Suppressor macrophage (primary cell): ENCODE measurements around the gene FBXL7.

Experiments used
- DNase-seq, 4 experiments: peaks; one replicate each; pipeline ENCODE4 v3.0.0-alpha.2; 2020 to 2022

Gene FBXL7

GRCh38 chr5:15545082-15545481 lies 45.1 kb downstream of the FBXL7 start:
- no peak for DNase-seq

DNA sequence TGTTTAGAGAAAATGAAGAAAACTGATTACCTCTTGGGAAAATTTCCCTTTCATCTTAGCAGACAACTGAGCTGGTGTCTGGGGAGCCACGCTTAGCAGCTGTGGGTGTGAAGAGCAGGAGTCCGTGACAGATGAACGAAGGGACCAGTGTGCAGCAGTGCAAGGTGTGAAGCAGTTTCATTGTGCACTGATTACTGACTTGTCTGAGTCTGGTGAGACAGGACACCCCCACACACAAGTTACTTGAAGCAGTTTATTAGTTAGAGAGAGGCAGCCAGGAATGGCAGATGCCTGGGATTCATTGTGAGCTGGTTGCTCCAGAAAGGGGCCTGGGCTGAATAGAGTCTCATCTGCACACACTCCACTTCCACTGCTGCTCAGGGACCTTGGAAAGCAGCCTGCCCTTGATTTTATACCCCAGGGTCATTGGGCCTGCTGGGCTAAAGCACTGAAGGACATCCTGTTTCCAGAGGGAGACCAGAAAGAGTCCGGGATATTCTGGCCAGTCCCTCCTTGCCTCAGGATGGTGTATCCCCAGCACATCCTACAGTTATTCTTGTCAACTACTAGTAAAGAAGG lies 47.4 kb downstream of the FBXL7 start:
- no peak for DNase-seq

- DNase-seq = no peak
Measured at GRCh38 chr5:15549961-15550360, 50.0 kb downstream of the FBXL7 start.

DNA sequence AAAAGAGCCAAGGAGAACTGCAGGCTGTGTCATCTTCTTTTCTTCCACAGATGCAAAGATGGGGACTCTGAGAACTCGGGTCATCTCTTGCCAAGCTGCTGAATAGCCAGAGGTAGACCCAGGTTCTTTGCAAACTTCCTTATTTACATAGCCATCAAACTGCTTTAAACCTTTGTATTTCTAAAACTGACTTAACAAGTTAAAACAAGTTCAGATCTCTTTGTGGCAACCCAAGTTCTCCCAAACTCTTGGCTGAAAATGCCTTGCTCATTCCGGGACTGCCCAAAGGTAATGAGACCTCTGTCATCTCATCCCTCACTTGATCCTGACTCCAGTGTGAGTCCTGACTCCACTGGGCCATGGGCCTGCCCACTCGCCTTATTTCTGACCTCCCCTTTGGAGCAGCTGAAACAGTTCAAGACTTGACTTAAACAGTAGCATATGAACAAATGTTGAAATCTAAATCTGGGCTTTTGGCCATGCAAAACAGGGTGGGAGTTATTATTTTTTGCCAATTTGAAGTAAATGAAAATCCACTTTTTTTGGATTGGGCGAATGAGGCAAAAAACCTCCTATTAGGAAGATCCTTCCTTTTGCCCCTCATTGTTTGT lies 50.6 kb downstream of the FBXL7 start:
- no peak for DNase-seq

DNA sequence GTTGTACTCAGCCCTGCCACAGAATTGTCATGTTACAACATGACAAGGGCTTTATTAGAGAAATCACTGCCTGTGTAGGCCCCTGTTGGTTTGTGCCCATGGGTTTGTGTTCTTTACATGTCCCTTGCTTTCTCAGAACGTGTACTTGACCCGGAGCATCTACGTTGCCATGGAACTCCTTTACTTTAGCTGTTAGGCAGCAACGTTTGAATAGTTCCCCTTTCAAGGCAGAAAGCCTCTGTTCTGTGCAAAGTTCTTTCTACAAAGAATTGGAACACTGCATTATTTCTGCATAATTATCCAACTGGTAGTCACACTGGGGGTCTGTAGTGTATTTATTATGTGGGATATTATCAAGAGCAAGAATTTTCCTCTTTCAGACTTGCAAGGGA lies 51.1 kb downstream of the FBXL7 start:
- DNase-seq = no peak

GRCh38 chr5:15554542-15554941 lies 54.6 kb downstream of the FBXL7 start:
- DNase-seq = no peak

DNA sequence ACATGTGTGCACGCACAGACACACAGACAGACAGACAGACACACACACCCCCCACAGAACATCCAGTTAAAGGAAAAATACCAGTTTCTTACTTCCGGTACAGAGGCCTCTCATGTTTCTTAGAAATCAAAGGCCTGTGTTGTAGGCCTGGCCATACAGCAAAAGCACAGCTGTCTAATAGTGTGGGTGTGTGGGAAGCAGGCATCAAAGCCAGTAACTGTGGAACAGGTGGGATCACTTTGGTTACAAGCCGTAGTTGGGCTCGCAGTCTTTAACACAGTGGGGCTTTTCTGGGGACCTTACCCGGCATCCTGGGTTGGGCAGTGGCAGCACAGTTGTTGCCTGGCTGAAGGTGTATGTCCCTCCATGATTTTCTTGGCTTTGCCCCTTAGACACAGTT lies 55.2 kb downstream of the FBXL7 start:
- no peak for DNase-seq

GRCh38 chr5:15558240-15558639 lies 58.3 kb downstream of the FBXL7 start:
- no peak for DNase-seq

DNA sequence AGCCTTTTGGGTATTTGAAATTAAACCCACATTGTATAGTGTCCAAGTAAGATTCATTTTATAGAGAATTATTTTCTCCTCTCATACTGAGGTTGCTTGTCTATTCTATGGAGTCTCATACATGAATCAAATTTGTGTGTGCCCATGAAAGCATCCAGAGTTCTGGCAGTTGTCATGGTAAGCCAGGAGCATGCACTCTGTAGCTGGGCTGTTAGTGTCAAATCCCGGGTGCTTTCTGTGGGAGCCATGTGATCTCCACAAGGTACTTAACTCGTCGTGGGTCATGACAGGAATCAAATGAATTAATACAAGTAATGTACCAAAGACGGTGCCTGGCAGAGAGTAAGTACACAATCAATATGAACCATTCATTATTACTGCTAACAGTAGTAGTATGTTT lies 58.7 kb downstream of the FBXL7 start:
- no peak for DNase-seq

GRCh38 chr5:15560421-15560820 lies 60.4 kb downstream of the FBXL7 start:
- no peak for DNase-seq

DNA sequence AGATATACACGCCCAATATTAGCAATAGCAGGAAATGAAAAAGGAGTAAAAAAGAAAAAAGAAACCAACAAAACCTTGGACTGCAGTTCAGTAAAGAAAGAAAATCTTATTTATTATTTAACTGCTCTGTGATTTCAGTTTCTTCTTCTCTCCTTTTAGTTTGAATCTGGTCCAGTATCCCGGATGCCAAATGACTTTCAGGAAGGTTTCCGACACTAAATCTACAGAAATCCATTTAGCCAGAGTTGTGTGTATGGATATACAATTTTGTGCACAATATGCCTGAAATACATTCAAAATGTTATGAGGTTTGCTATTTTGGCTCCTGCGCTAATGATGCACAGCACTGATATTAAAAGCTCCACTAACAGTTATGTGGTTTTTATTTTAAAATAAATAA lies 64.5 kb downstream of the FBXL7 start:
- DNase-seq = no peak

GRCh38 chr5:15564957-15565356 lies 65.0 kb downstream of the FBXL7 start:
- no peak for DNase-seq

DNA sequence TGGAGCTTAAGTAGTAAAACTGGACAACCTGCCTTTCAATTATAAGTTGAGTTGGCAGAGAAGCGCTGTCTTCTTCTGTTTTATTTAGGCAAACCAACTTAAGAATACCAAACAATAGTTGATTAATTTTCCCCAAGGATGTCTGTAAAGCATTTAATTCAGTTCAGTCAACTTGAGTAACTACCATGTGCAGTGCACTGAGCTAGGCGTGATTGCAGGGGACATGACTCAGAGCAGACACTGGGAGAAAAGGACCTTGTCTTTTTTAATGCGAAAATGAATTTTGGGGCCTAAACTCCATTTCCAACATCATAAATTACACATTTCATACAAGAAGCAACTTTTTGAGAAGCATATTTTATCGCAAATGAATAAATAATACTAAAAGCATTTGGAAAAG lies 66.3 kb downstream of the FBXL7 start:
- no peak for DNase-seq

DNA sequence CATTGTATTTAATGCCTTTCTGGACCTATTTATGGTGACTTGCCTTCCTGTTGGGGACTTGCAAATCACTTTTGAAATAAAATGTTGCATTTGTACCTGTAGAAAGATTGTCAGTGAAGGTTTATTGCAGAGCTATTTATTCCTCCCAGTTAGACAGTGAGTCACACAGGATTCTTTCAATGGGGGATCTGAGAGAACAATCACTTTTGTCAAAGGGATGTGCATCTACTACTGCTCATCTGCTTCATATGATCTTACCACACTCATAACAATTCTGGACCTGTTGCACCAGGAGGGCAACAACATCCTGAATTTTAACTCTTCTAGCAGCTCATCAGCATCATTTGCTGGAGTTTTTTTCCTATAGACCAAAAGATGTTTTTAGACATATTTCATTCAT lies 66.8 kb downstream of the FBXL7 start:
- DNase-seq = no peak

DNA sequence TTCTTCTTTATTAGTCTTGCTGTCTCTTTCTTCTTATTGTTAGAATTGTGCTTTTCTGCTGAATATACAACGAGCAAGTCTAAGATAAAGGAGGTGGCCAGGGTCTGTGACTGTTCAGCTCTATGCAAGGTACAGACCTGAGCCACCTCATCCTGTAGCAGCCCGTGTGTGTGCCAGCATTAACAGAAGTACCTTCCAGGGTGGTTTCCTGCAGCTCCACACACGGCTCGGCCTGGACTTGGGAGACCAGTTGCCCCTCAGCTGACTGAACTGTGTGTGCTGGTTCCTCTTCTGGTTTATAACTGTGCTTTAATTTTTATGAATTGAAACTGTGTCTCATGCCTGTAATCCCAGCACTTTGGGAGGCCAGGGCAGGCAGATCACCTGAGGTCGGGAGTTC lies 70.5 kb downstream of the FBXL7 start:
- DNase-seq = no peak

- no peak for DNase-seq
Measured at GRCh38 chr5:15571081-15571480, 71.1 kb downstream of the FBXL7 start.

DNA sequence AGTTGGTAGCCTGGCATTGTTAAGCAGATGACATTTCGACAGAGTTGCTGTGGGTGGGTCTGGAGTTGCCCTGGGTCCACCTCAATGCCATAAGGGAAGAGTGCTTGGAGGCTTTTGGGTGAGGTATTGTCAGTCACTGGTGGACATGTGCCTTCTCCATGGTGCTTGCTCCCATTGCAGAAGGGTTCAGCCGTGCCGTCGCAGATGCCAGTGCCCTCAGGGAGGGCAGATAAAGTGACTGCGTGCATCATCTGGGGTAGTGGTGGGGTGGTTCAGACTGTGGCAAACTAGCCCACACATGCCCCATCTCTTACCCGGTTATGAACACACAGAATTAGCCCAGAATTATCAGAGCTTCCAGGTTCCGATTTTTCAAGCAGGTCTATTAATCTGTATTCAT lies 71.6 kb downstream of the FBXL7 start:
- no peak for DNase-seq

DNA sequence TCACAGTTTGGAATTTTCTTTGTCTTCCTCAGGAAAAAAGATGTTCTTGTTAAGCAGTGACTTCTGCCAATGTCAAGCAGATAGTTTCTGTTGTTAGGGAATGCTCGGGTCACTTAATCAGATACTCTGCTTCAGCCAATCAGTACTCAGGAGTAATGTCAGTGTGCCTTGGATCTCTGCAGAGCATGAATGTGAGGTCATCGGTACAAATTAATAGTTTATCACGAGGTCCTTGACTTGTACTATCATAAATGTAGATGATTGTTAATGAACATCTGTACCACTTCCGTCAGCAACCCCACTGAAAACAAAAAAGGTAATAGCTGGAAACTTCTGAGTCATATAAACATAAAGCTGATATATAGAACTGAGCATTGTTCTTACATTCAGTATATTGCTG lies 73.6 kb downstream of the FBXL7 start:
- DNase-seq = no peak

GRCh38 chr5:15574128-15574527 lies 74.1 kb downstream of the FBXL7 start:
- DNase-seq = no peak

GRCh38 chr5:15574806-15575325 lies 74.9 kb downstream of the FBXL7 start:
- DNase-seq = no peak

DNA sequence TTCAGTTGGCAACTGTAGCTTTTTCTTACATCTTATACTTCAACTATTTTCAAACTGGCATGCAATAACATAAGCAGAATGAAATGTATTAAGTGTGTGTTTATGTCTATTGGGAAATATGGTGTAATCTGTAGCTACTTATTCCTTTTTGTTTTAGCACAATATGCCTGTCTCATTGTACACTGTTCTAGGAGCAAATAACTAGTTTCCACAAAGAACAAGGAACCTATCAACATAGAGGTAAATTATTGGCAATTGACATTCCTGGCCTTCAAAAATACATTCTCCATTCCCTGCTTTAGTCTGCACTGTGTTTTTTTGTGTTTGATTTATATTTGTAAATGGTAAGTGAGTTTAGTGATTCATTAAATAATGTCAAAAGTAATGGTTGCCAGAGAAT lies 75.7 kb downstream of the FBXL7 start:
- DNase-seq = no peak

DNA sequence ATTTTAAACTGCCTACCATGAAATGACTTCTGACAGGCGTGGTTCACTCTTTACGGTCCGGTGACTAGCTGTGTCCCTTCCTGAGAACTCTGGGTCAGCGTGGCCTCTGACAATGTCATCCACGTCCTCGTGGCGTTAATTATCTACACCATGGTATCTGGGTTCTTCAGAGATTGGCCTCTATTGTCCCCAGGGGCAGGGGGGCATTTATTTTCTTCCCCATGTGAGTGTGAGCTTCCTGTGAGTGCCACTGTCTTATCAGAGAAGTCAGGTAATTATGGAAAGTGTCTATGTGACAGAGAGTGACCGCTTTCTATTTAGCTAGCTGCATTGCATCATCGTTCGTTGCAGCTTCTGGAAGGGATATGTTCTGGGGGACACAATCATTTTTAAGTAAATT lies 77.2 kb downstream of the FBXL7 start:
- no peak for DNase-seq

GRCh38 chr5:15577831-15578230 lies 77.9 kb downstream of the FBXL7 start:
- DNase-seq = no peak

DNA sequence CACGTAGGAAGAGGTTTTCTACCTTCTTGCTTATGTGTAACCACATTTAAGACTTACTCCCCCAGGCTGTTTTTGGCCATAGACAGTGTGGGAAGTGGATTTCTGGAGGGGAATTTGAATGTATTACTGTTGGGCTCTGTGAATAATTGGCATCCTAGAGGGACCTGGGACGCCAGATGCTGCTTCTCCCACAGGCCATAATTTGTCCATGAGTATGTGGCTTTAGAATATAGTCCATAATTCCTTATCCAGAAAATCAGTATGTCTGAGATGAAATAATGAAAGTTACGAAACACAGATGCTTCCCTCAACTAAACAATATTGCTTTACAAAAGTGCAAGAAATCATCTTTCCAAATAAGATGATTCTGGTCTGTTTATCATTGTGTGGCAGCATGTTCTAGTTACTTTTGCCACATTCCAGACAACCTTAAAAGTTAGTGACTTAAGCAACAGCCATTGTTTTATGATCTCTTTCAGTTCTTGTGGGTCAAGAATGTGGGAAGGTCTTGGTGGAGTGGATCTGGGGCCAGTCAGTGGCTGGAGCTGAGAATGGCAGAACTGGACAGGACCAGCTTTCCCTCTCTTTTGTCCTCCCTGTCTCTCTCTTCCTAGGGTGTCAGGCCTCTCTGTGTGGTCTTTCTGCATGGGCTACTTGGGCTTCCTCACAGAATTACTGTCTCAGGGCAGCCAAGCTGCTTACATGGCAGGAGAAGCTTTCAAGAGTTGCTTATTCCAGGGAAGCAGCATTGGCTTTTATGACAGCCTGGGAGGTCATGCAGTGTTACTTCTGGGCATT lies 79.4 kb downstream of the FBXL7 start:
- DNase-seq = no peak
